NCI-H2107 treated with DMSO at 0.1 percent for 48 hours (cell line): ENCODE data around the gene FOXD1.
"Not testable (repeated sequence)": the region's sequence is repeated elsewhere in the genome, so short reads cannot be mapped to it uniquely, and the experiment has no call there.

Experiments used
- DNase-seq: peaks from one replicate; lab custom pipeline; 2025; ENCODE audit not compliant: unreplicated experiment; lab: John Stamatoyannopoulos, UW

The FOXD1 gene

DNA sequence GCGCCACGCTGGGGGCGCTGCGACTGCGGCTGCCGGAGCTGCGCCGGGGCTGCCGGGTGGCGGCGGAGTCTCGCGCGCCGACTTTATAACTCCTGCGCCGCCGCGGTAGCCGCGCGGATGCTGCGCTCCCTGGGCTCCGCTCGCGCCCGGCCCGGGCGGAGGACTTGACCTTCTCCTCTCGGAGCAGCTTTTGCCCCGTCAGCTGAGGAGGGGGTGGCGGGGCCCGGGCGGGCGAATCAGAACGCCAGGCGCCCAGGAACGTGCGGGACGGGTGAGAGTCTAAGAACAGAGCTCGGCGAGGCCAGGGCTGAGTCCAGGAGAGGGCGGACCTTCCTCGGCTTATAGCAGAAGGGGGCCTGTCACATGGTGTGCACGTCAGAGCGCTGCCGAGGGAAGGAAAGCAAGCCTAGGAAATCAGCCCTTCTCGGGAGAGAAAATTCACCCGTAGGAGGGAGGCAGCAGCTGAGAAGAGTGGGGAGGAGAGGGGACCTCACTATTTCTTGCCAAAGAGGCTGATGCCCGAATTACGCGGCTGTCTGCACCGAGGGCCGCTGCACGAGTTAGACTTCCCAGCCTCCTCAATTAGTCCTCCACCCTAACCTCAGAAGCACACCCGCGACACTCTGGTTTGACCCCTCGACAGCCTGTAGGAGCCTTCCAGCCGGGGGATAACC, at the start of gene FOXD1:
FOXD1 (minus strand) TSS at position 315 of the 674 bp plus-strand sequence. CDS start 415 bp downstream, outside the sequence.
- peak; percentile 51 for DNase-seq

DNA sequence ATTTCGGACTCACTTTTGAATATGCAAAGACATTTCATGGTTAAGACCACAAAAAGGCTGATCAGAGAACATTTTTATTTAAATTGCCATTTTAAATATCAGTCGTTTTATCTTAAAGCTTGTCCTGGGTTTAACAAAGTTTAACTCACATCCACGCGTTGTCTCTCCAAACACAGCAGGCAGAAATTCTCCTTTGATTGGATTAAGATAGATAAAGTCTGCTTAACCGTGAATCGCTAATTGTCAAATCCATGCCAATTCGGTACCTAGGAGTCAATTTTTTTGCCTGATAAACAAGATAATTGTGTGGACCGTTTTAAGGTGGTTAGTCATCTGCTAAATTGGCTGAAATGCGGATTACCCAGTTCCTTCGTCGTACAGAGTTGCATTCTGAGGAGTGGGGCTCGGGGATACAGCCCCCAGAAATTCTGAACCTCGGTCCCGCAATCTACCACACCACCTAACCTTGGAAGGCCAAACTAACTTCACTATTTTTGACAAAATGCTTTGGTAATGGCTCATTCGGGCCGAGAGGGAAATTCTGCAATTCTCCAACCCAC, 49.0 kb upstream of the FOXD1 start:
- no peak for DNase-seq

DNA sequence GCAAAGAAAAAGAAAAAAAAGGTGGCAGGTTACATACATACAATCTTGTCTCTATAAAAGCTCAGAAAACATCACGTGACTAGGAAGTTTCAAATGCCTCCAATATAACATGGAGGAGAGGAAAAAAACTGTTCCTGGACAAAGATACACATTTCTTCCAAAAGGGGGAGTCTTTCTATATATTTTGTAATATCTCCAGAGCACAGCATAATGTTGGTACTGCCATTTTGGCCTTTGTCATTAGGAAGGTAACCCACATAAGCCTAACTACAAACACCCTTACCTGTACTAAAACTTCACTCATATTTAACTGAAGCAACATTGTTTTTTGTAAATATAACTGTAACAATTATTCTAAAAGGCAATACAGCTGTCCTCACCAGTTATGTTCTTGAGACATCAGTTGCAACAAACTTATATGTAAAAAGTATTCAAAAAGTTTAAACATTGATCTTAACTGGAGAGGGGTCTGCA, 48.4 kb upstream of the FOXD1 start:
- peak; percentile 82 for DNase-seq

DNA sequence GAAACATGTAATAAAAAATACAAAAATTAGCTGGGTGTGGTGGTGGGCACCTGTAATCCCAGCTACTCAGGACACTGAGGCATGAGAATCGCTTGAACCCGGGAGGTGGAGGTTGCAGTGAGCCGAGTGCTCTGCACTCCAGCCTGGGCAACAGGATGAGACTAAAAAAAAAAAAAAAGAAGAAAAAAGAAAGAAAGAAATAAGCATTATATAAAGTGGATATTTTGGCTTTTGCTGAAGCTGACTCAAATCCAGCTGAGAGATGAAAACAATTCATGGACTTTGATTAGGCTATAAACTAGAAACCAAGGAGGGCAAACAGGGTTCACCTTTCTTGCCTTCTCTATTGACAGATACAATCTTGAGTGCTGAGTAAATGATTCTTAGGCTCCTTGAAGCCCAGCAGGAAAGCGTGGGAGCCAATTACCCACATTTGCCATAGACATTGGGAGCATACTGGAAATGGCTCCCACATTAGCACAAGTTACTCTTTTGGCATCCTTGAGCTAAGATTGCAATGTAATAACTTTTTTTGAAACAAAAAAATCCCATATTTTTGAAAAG, 47.3 kb upstream of the FOXD1 start:
- no peak for DNase-seq

DNA sequence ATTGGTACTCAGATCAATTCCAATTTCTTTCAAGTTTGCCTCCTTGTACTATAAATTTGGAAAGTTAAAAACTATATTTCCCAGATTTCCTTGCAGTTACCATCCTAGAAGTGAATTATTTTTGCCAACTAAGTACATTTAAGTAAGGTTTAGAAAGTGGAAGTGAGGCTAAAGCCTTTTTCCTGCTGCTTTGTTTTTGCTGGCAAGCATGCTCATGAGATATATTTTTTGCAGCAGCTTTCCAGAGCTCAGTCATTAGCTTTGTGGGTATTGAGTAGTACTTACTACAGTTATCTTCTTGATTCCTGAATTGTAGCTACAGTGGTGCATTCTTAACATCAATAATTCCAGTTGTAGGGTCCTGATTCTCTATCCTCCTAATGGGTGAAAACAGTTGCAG, 46.1 kb upstream of the FOXD1 start:
- no peak for DNase-seq

DNA sequence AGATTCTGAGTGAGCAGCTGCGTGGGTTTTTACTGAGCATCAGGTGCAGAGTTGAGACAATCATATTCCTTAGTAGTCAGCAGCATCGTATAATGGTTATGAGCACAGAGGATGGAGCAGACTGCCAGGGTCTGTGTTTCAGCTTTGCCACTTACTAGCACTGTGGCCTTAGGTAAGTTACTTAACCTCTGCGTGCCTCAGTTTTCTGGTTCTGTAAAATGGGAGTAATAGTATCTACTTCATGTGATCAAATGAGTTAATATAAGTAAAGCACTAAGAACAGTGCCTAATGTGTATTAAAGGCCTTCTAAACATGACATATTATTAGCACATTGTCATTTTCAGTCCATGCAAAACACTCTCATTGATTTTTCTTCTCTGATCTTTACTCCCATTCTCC, 44.8 kb upstream of the FOXD1 start:
- no peak for DNase-seq

DNA sequence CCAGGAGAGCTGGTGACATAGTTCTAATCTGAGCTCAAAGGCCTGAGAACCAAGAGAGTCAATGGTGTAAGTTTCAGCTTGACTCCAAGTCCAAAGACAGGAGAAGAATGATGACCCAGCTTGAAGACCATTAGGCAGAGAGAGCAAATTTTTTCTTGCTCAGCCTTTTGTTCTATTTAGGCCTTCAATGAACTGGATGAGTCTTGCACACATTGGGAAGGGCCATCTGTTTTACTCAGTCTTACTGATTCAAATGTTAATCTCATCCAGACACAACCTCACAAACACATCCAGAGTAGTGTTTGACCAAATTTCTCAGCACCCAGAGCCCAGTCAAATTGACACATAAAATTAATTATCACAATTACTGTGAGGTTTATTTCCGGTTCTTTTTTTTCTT, 42.6 kb upstream of the FOXD1 start:
- DNase-seq, result no peak

DNA sequence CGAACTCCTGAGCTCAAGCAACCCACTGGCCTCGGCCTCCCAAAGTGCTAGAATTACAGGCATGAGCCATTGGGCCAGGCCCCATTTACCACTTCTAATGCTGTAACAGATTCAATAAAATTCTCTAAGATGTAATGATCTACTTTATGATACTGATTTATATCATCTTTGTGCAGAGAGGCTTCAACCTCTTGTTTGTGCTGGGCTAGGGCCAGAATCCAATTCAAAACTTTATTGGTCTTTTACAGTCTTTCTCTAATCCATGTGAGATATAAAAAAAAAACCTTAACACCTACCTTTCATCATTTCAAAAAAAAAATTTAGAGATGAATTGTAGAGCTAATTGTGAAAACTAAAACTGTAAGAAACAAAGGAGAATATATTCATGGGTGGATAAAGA, 41.5 kb upstream of the FOXD1 start:
- no peak for DNase-seq

DNA sequence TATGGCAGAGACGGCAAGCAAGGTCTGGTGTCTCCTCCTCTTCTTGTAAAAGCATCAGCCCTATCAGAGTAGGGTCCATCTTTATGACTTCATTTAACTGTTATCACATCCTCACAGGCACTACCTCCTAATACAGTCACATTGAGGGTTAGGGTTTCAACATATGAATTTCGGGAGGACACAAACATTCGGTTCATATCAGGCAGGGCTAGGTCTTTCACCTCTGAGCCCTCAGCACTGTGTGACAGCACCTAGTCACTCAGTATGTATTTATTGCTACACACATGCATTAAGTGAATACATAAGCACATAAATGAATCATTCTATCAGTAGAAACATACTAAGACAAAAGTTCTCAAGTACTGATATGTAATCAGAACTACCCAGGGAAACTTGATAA, 40.2 kb upstream of the FOXD1 start:
- no peak for DNase-seq

DNA sequence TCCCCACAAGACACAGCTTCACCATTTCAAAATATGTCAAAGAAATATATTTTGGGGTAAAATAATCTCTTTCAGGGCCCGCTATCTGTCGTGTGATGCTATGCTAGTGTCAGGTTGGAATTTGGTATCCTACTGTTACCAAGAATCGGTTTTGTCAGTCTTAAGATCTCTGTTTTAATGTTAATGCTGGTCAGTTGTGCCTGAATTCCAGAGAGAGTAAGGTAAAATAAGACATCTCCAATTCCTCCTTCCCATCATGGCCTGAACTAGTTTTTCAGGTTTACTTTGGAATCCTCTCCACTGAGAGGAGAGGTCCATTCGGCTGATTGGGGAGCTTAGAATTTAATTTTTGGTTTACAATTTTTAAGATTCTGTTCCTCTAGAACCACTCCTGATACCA, 39.2 kb upstream of the FOXD1 start:
- no peak for DNase-seq

DNA sequence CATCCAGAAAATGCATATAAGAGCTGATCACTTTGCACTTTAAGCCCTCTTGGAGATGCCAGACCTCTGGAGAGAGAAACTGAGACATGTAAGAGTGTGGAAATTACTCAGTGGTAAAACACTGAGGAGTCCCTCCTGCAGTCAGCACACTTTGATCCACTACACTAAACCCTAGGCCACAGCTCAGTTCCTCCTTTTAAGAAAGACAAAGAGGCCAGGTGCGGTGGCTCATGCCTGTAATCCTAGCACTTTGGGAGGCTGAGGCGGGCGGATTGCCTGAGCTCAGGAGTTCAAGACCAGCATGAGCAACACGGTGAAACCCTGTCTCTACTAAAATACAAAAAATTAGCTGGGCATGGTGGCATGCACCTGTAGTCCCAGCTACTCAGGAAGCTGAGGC, 38.7 kb upstream of the FOXD1 start:
- DNase-seq, result not testable (repeated sequence)

DNA sequence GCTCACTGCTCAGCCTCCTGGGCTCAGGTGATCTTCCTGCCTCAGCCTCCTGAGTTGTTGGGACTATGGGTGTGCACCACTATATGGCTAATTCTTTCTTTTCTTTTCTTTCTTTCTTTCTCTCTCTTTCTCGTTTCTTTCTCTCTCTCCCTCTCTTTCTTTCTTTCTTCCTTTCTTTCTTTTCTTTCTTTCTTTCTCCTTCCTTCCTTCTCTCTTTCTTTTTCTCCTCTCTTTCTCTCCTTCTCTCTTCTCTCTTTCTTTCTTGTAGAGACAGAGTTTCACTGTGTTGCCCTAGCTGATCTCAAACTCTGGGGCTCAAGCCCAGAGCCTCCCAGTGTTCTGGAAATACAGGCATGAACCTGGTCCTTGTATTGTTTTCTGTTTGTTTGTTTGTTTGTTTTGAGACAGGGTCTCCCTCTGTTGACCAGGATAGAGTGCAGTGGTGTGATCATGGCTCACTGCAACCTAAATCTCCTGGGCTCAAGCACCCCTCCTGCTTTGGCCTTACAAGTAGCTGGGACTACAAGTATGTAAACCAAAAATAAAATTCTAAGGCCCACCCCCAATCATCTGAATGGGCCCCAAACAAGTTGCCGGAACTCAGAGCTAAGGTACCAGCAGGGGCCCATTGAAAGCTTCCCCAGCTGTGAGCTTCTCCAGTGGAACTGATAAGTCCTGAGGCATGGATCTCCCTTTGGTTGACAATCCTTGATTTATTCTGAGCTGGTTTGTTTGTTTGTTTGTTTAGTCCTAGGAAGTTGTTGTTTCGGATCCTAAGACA, 37.7 kb upstream of the FOXD1 start:
- DNase-seq, result no peak

DNA sequence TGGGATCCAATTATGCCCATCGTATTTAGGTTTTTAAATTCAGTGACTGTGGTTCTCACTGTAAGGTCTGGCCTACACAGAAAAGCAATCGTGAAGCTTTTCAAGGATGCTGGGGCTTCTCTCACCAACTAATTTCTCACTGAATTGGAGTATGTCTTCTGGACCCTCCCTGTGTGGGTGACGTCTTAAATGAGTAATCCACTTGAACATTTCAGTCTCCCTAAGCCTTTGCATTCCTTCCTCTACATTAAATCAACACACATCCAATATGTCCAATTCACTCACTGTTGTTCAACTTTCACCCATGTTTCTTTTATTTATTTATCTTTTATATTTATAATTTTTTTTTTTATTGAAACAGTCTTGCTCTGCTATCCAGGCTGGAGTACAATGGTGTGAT, 37.1 kb upstream of the FOXD1 start:
- DNase-seq, result no peak

DNA sequence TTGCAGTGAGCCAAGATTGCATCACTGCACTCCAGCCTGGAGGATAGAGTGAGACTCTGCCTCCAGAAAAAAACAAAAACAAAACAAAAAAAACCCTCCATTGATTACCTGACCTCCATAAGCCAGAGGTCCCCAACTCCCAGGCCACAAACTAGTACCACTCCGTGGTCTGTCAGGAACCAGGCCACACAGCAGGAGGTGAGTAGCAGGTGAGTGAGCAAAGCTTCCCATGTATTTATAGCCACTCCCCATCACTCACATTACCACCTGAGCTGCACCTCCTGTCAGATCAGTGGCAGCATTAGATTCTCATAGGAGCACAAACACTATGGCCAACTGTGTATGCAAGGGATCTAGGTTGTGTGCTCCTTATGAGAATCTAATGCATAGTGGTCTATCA, 35.9 kb upstream of the FOXD1 start:
- no peak for DNase-seq

DNA sequence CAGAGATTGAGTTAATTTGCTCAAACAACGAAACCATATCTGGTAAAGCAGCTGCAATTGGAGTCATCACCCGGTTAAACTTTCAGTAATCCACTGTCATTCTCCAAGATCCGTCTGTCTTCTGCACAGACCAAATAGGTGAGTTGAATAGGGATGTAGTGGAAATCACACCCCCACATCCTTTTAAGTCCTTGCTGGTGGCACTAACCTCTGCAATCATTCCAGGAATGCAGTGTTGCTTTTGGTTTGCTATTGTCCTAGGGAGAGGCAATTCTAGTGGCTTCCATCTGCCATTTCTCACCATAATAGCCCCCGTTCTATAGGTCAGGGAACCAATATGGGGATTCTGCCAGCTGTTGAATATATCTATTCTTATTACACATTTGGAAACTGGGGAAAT, 35.1 kb upstream of the FOXD1 start:
- DNase-seq, result no peak

DNA sequence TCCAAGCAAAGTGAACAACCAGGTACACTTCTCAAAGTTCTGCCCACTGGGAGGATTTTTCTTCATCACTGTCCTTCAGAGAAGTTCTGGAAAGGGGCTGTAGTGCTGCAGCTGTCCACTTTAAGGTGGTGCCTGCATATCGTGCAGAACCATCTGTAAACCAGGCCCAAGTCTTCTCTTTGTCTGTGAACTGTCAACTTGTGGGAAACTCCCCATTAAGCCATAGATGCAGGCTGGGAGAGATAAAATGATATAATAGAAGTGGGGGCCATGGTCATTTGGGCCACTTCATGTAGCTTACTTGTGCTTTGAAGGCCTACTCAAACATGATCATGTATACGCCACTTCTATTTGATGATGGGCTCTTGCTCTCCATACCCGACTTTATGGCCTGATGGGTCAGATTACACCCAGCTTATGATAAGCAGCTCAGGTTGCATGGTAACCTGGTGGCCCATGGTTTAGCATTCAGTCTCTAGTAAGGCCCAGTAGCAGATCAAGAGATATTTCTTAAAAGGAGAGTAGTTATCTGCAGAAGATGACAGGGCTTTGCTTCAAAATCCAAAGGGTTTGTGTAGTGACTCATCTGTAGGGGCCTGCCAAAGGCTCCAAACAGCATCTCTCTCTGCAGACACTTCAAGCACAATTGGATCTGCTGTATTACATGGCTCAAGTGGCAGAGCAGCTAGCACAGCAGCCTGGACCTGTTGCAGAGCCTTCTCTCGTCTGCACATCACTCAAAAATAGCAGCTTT, 34.0 kb upstream of the FOXD1 start:
- DNase-seq, result peak; percentile 36

DNA sequence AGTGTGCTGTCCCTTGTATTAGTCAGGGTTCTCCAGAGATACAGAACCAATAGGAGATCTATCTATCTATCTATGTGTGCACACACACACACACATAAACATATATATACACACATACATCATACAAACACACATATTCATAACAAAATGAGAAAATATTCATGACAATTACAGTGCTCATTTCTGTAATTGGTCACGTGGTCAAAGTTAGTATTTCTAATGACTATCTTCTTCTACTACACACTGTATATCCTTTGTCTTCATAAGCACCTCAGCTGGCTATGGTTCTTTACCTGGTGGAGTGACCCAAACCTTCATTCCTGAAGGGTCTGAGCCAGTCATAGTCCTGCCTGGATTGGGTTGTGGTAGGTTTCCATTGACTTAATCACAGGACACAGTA, 31.9 kb upstream of the FOXD1 start:
- no peak for DNase-seq

DNA sequence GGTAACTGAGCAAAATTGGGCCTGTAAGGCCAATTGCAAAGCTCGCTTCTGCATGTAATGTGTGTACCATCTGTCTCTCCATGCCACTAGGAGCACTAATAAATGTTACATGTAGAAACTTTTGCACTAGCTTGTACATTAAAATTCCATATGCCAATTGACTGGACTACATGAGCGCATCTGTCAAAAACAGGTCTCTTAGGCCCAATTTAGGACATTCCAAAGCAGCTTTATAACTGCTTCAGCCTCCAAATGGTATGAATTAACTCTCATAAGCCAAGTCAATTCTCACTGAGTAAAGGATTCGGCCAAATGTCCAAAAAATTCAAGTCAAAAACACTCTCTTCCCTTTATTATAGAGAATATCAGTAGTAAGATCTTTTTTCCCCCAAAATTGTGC, 23.5 kb upstream of the FOXD1 start:
- no peak for DNase-seq

DNA sequence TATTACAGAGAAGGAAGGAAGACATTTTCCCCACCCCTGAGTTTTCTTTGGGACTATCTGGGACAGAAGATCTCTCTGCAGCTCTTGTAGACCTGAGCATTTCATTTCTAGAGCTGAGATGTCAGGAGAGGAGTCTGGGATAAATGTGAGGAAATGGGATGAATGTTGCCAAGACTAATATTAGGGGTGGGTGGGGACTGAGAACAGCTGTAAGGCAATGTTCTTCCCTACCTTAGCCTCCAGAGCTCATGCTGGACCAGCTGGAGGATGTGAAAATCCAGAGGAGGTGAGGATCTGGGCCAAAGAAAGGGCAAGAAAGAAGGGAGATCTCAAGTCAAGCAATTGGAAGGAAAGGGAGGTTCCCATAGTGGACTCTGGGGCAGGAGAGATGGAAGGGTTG, 23.1 kb upstream of the FOXD1 start:
- no peak for DNase-seq

DNA sequence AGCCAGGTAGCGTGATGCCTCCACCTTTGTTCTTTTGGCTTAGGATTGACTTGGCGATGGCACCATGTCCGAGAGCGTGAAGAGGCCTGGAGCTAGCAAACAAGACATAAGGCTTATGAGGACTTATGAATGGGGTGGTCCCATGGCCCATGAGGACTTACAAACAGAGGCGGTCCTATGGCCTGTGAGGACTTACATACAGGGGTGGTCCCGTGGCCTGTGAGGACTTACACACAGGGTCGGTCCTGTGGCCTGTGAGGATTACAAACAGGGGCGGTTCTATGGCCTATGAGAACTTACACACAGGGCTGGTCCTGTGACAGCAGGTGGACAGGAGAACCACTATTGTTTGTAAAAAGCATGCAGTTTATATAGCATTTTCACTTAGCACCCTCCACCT, 21.3 kb upstream of the FOXD1 start:
- no peak for DNase-seq

DNA sequence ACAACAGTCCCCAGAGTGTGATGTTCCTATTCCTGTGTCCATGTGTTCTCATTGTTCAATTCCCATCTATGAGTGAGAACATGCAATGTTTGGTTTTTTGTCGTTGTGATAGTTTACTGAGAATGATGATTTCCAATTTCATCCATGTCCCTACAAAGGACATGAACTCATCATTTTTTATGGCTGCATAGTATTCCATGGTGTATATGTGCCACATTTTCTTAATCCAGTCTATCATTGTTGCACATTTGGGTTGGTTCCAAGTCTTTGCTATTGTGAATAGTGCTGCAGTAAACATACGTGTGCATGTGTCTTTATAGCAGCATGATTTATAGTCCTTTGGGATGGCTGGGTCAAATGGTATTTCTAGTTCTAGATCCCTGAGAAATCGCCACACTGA, 20.1 kb upstream of the FOXD1 start:
- DNase-seq, result not testable (repeated sequence)
